Mucosa of descending colon (tissue), 3 donors: ENCODE measurements around the gene ASCL3. TPM values are rescaled to one million over a fixed set of nuclear protein-coding genes. Genes with fewer than 3 reads are reported as not detected.

Experiments used
- ATAC-seq: fragments of 200-7000 bp; cut with Tn5 transposase; one replicate; pipeline ENCODE4 v1.9.1; 2020; ENCODE audit warnings: mild to moderate bottlenecking, moderate library complexity
- DNase-seq, 3 donors: peaks; one replicate each; pipeline ENCODE4 v3.0.0-alpha.2; 2020
- H3K36me3 ChIP-seq: fragments of 200-600 bp; one replicate; pipeline ENCODE4 v1.8.0; 2021; ENCODE audit warnings: low read depth, mild to moderate bottlenecking
- H3K4me1 ChIP-seq: fragments of 200-600 bp; one replicate; pipeline ENCODE4 v1.8.0; 2021; ENCODE audit warnings: low read depth, mild to moderate bottlenecking
- H3K4me3 ChIP-seq: fragments of 200-600 bp; one replicate; pipeline ENCODE4 v1.8.0; 2021; ENCODE audit warnings: mild to moderate bottlenecking
- H3K9me3 ChIP-seq: fragments of 200-600 bp; one replicate; pipeline ENCODE4 v1.8.0; 2021; ENCODE audit warnings: mild to moderate bottlenecking
- intact Hi-C, 2 donors: fragments of 100-400 bp; cut with DNase I in 1 of 2; cut with micrococcal nuclease in 1 of 2; formaldehyde crosslinking; loops; one replicate each; pipeline versions ENCODE4 v1.11.0 to v1.11.1; 2022; cut with DNase I, micrococcal nuclease
- total RNA-seq, 3 donors: library from RNA; stranded (reverse); fragmentation: NEBNext Ultra II Directional in 2 of 3; extraction: Animal tissue kit (Norgen Biotek cat#: 25700) in 2 of 3; gene quantifications; one replicate each; pipeline versions ENCODE4 v1.2.1 to v1.2.4, GENCODE V29; 2021 to 2023
- TF ChIP-seq, protein P1 (sequence below): fragments of 200-600 bp; IDR thresholded peaks from one replicate; pipeline ENCODE4 v1.8.0; 2022; ENCODE audit warnings: antibody characterized with exemption, mild to moderate bottlenecking
- donor health status: DM: no; HTN: no; CAD: no; lungs with moderate emphysema.
- donor health status: DM: no; HTN: no; CAD: no.
- donor health status: DM: no; HTN: yes; CAD: no.

Gene ASCL3
- total RNA-seq, 3 donors from 2014 or later = not detected

DNA sequence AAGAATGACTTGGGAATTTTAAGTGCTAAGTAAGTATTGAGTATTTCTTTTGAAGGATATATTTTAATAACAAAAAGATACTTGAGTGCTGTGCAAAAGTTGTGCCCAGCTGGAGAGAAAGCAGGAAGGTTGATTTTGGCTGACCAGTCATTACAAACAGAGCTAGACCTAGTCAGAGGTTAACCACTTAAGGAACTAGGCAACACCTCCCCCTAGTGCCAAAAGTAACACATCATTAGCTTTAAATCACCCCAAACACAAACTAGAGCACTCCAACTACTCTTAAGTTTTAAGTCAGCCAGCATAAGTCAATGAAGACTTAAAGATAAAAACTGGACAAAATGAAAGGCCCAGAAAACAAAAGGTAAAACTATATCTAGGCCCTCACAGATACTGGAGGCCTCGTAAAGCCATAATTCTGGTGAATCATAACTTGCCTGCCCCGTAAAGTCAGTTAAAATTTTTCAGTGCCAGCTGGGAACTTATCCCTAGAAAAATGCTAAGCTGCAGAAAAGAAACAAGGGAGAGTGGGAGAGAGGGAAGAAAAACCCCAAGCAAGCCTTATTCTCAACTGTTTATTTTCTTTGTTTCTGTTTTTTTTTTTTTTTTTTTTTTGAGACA is 16.8 kb upstream of the ASCL3 start:
- Histone ChIP-seq H3K36me3 (no peaks in the 10 kb centered on the region), H3K9me3 (no peaks in the 10 kb centered on the region), H3K4me1 (peaks cover 23% of the 10 kb centered on the region), H3K4me3 (no peak overlapping the region)
- TF ChIP-seq, protein P1, sequence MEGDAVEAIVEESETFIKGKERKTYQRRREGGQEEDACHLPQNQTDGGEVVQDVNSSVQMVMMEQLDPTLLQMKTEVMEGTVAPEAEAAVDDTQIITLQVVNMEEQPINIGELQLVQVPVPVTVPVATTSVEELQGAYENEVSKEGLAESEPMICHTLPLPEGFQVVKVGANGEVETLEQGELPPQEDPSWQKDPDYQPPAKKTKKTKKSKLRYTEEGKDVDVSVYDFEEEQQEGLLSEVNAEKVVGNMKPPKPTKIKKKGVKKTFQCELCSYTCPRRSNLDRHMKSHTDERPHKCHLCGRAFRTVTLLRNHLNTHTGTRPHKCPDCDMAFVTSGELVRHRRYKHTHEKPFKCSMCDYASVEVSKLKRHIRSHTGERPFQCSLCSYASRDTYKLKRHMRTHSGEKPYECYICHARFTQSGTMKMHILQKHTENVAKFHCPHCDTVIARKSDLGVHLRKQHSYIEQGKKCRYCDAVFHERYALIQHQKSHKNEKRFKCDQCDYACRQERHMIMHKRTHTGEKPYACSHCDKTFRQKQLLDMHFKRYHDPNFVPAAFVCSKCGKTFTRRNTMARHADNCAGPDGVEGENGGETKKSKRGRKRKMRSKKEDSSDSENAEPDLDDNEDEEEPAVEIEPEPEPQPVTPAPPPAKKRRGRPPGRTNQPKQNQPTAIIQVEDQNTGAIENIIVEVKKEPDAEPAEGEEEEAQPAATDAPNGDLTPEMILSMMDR = peak; percentile 27
- intact Hi-C loops = no loop called here
- DNase-seq (peak in 1 of 3 donors; percentile 61), ATAC-seq (peak; percentile 29)

GRCh38 chr11:8956860-8957259 is 14.0 kb upstream of the ASCL3 start:
- Histone ChIP-seq H3K4me3 (no peak overlapping the region), H3K9me3 (no peaks in the 10 kb centered on the region), H3K36me3 (no peaks in the 10 kb centered on the region), H3K4me1 (peaks cover 11% of the 10 kb centered on the region)
- intact Hi-C loops = no loop called here
- TF ChIP-seq, protein P1 = no peak
- no peak for DNase-seq
- ATAC-seq = no peak

DNA sequence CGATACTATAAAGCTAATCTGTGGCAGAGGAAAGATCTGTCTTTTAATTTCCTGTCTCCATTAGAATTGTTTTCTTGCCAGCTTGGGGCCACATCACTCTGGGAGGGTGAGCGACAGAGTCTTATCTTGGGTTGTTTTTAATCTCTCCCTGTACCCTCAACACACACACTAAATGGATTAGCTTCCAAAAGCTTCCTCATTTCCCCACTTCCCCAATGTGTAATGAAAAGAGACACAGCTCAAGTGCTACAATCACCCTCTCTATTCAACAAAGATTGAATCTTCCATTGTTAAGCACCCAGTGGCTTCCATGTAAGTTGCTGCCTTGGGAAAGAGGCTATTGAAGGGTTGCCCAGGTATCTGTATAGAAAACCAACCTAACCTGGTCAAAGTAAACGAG is 6.1 kb upstream of the ASCL3 start:
- no peaks in the 10 kb centered on the region for H3K9me3 ChIP-seq
- H3K4me3 ChIP-seq = no peak overlapping the region
- no peaks in the 10 kb centered on the region for H3K36me3 ChIP-seq
- ATAC-seq = no peak
- TF ChIP-seq, protein P1 = no peak
- no peak for DNase-seq
- no peaks in the 10 kb centered on the region for H3K4me1 ChIP-seq
- intact Hi-C loops = no loop called here

DNA sequence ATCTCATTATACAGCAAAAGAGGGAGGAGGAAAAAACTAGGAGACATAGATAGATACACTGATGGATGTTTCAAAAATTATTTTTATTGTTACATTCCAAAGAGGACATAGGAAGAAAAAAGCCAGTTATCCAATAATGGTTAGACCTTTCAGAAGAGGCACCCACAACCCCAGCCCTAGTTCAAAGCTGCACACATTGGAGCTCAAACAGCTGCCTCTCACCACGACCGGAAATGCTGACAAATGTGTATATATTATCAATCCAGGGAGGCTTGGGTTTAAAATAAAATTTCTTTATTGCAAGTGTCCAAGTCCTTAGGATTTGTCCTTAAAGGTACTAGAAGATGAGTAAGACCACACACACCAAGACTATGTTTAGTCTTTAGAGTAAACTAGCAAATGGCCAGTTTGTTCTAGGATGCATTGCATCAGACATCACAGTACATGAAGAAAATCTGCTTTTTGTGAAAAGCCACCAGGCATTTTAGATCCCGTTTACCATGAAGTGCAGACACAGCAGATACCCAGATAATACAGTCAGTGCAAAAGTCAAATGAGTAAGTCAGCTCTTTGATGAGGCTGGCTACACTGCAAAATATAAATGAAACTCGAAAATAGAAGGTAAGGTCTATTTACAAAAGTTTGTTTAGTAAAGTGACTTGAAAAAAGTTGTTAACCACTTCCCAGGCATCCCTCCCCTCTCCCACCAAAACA is 4.6 kb upstream of the ASCL3 start:
- intact Hi-C loops = no loop called here
- DNase-seq (no peak), ATAC-seq (no peak)
- Histone ChIP-seq H3K36me3 (no peaks in the 10 kb centered on the region), H3K4me1 (no peaks in the 10 kb centered on the region), H3K4me3 (no peak overlapping the region), H3K9me3 (no peaks in the 10 kb centered on the region)
- TF ChIP-seq, protein P1 = no peak

GRCh38 chr11:8941341-8942103 is 1.3 kb downstream of the ASCL3 start:
- Histone ChIP-seq H3K9me3 (no peaks in the 10 kb centered on the region), H3K4me3 (no peak overlapping the region), H3K4me1 (no peaks in the 10 kb centered on the region), H3K36me3 (no peaks in the 10 kb centered on the region)
- ATAC-seq (no peak), DNase-seq (no peak)
- intact Hi-C loops = no loop called here
- TF ChIP-seq, protein P1 = no peak
